Osteocyte (in vitro differentiated cells): ENCODE measurements around the gene PSMD14. TPM values are rescaled to one million over a fixed set of nuclear protein-coding genes. Genes with fewer than 3 reads are reported as not detected.
A peak's percentile ranks its signal among the peaks of the same experiment; 100 is the strongest.
"Not testable (repeated sequence)": the region's sequence is repeated elsewhere in the genome, so short reads cannot be mapped to it uniquely, and the experiment has no call there.

Experiments
- DNase-seq: peaks from one replicate; pipeline ENCODE4 v3.0.0; 2021; ENCODE audit warnings: mixed read lengths; ENCODE audit not compliant: unreplicated experiment; ENCODE audit errors: extremely low spot score
- H3K27ac Mint-ChIP-seq: one replicate; pipeline ENCODE4 v1.8.0; 2021; ENCODE audit warnings: mild to moderate bottlenecking, mixed read lengths; ENCODE audit not compliant: unreplicated experiment
- H3K27me3 Mint-ChIP-seq: one replicate; pipeline ENCODE4 v1.8.0; 2021; ENCODE audit warnings: mixed read lengths; ENCODE audit not compliant: unreplicated experiment
- H3K36me3 Mint-ChIP-seq: one replicate; pipeline ENCODE4 v1.8.0; 2021; ENCODE audit warnings: mixed read lengths; ENCODE audit not compliant: unreplicated experiment
- H3K4me1 Mint-ChIP-seq: one replicate; pipeline ENCODE4 v1.8.0; 2021; ENCODE audit warnings: mixed read lengths; ENCODE audit not compliant: unreplicated experiment
- H3K4me3 Mint-ChIP-seq: one replicate; pipeline ENCODE4 v1.8.0; 2021; ENCODE audit warnings: mild to moderate bottlenecking, moderate library complexity, mixed read lengths; ENCODE audit not compliant: unreplicated experiment
- H3K9me3 Mint-ChIP-seq: one replicate; pipeline ENCODE4 v1.8.0; 2021; ENCODE audit warnings: mixed read lengths; ENCODE audit not compliant: unreplicated experiment
- CTCF ChIP-seq: fragments of 200-600 bp; sonication (generic); IDR thresholded peaks from 2 replicates; pipeline ENCODE4 v1.5.0; 2021; ENCODE audit warnings: antibody characterized with exemption, mild to moderate bottlenecking, moderate library complexity
- long read RNA-seq: library from polyadenylated mRNA; unstranded; transcript quantifications from one replicate; pipeline ENCODE4 v2.0.0, GENCODE V29; 2021
- total RNA-seq: library from RNA; stranded (reverse); gene quantifications from 2 replicates; pipeline ENCODE4 v1.2.1, GENCODE V29; 2021

PSMD14 gene
- total RNA-seq, result 38.7 and 39.0 TPM in 2 replicates
- long read RNA-seq, transcript PSMD14-201 (12 exons, 1,954 nt), result major isoform, 394 of 422 reads
- long read RNA-seq, partial matches to known transcripts, result 10 of 422 reads
- long read RNA-seq, other reads (novel, unspliced or antisense), result 18 of 422 reads

- Mint-ChIP-seq H3K27me3 (no peaks in the 10 kb centered on the region), H3K27ac (peak within 1 kb of the TSS; percentile 96), H3K9me3 (peaks cover 11% of the 10 kb centered on the region), H3K36me3 (peaks cover 5% of the 10 kb centered on the region), H3K4me1 (peaks cover 30% of the 10 kb centered on the region), H3K4me3 (peak within 1 kb of the TSS; percentile 88)
- TF ChIP-seq CTCF, result no peak
- DNase-seq, result peak; percentile 95
Measured at GRCh38 chr2:161308178-161308955, at the start of gene PSMD14. TSS of gene PSMD14 (plus strand) at chr2:161308425. CDS start at chr2:161318826, 10,401 bp downstream.

- TF ChIP-seq CTCF, result no peak
- no peaks in the 10 kb centered on the region for H3K36me3 Mint-ChIP-seq
- H3K27ac Mint-ChIP-seq, result no peak overlapping the region
- no peak for DNase-seq
- H3K4me3 Mint-ChIP-seq, result no peak overlapping the region
- H3K9me3 Mint-ChIP-seq, result no peaks in the 10 kb centered on the region
- peaks cover 5% of the 10 kb centered on the region for H3K27me3 Mint-ChIP-seq
- no peaks in the 10 kb centered on the region for H3K4me1 Mint-ChIP-seq
Measured at GRCh38 chr2:161265874-161266273, 42.4 kb upstream of the PSMD14 start.

- Mint-ChIP-seq H3K4me1 (no peaks in the 10 kb centered on the region), H3K27ac (no peak overlapping the region), H3K4me3 (no peak overlapping the region), H3K9me3 (no peaks in the 10 kb centered on the region), H3K36me3 (no peaks in the 10 kb centered on the region), H3K27me3 (peaks cover 9% of the 10 kb centered on the region)
- DNase-seq, result no peak
- no peak for TF ChIP-seq CTCF
Measured at GRCh38 chr2:161269111-161269510, 39.1 kb upstream of the PSMD14 start.

- no peak for DNase-seq
- Mint-ChIP-seq H3K4me3 (no peak overlapping the region), H3K4me1 (no peaks in the 10 kb centered on the region), H3K27ac (no peak overlapping the region), H3K9me3 (no peaks in the 10 kb centered on the region), H3K27me3 (peaks cover 8% of the 10 kb centered on the region), H3K36me3 (no peaks in the 10 kb centered on the region)
- TF ChIP-seq CTCF, result peak; percentile 74
Measured at GRCh38 chr2:161273038-161273760, 35.0 kb upstream of the PSMD14 start.

GRCh38 chr2:161278564-161279229 is 29.5 kb upstream of the PSMD14 start:
- not testable (repeated sequence) for H3K4me1 Mint-ChIP-seq, H3K9me3 Mint-ChIP-seq, H3K27me3 Mint-ChIP-seq, H3K4me3 Mint-ChIP-seq, H3K36me3 Mint-ChIP-seq, H3K27ac Mint-ChIP-seq
- DNase-seq, result peak; percentile 91

- not testable (repeated sequence) for H3K27ac Mint-ChIP-seq, H3K27me3 Mint-ChIP-seq, H3K4me1 Mint-ChIP-seq, DNase-seq, H3K4me3 Mint-ChIP-seq, H3K36me3 Mint-ChIP-seq, H3K9me3 Mint-ChIP-seq
Measured at GRCh38 chr2:161279230-161279815, 28.9 kb upstream of the PSMD14 start.
